Measurements from ENCODE around the gene C5orf24. TPM values are rescaled to one million over a fixed set of nuclear protein-coding genes. Genes with fewer than 3 reads are reported as not detected.
A peak's percentile ranks its signal among the peaks of the same experiment; 100 is the strongest.

C5orf24 gene
- total RNA-seq, 1 experiment from 2014 or later, result 22.5 TPM

- Histone ChIP-seq H4K20me1 (ENCODE audit: control insufficient read depth, insufficient read depth, insufficient read length) (no peaks in the 10 kb centered on the region), H3K79me1 (ENCODE audit: insufficient read depth, low read depth, low read length, poor library complexity, severe bottlenecking) (no peaks in the 10 kb centered on the region), H3K14ac (ENCODE audit: insufficient read depth, low read length) (no peak overlapping the region), H2BK5ac (ENCODE audit: insufficient read length, low read length) (no peak overlapping the region), H2AK5ac (ENCODE audit: insufficient read length, low read length) (no peak overlapping the region), H3K79me2 (ENCODE audit: insufficient read depth, low read length) (no peaks in the 10 kb centered on the region), H3K23me2 (ENCODE audit: insufficient read length, low read depth, low read length, poor library complexity, severe bottlenecking) (peaks cover 6% of the 10 kb centered on the region), H3K4me2 (ENCODE audit: insufficient read depth, insufficient read length, low read length) (no peak overlapping the region), H3K9ac (ENCODE audit: extremely low read depth, insufficient read length, low read length) (no peak overlapping the region), H3K56ac (ENCODE audit: insufficient read length, low read depth, low read length) (no peak overlapping the region), H3K27ac (ENCODE audit: insufficient read length, low read depth, low read length) (no peak overlapping the region), H3K4me1 (ENCODE audit: insufficient read depth, low read length) (no peaks in the 10 kb centered on the region), H2BK15ac (ENCODE audit: low read depth, low read length) (no peak overlapping the region), H2BK12ac (ENCODE audit: insufficient read length, low read depth, low read length) (no peak overlapping the region), H3K18ac (ENCODE audit: insufficient read length, low read depth, low read length) (no peak overlapping the region), H4K8ac (replicated peaks; ENCODE audit: insufficient read length, low read depth, low read length) (no peak overlapping the region), H3K9me3 (ENCODE audit: control insufficient read depth, low read depth, low read length) (no peaks in the 10 kb centered on the region), H2AFZ (ENCODE audit: low read length) (no peak overlapping the region), H3K23ac (ENCODE audit: insufficient read length, low read depth, low read length) (no peak overlapping the region), H4K91ac (ENCODE audit: insufficient read length, low read depth, low read length) (no peak overlapping the region), H4K5ac (ENCODE audit: insufficient read length, low read depth, low read length) (no peak overlapping the region), H3T11ph (ENCODE audit: low read length) (no peak overlapping the region), H3K4ac (ENCODE audit: low read depth, low read length) (no peak overlapping the region), H3K27me3 (ENCODE audit: insufficient read depth, low read length) (no peaks in the 10 kb centered on the region), H2BK20ac (ENCODE audit: low read depth, low read length, poor library complexity, severe bottlenecking) (no peak overlapping the region), H2BK120ac (ENCODE audit: low read depth, low read length, poor library complexity, severe bottlenecking) (no peak overlapping the region)
- H3K9me3 Mint-ChIP-seq, result peaks cover 0 to 2% of the 10 kb centered on the region in 2 experiments; a peak in 1 of 5 replicates
- no peak overlapping the region for H3K4me3 Mint-ChIP-seq
- H3K27ac Mint-ChIP-seq, result peak overlapping the region in 2 of 3 experiments; percentile 11 to 68; a peak in 3 of 7 replicates
- no peak for TF ChIP-seq CTCF (conservative IDR thresholded peaks at IDR 0.05)
- no peaks in the 10 kb centered on the region for H3K27me3 Mint-ChIP-seq (ENCODE audit: low read depth)
- peaks cover 4 to 6% (median 5%) of the 10 kb centered on the region in 3 experiments; a peak in 4 of 7 replicates for H3K36me3 Mint-ChIP-seq (ENCODE audit: insufficient read depth in 1 of 3, low read depth in 3 of 3)
- H3K4me1 Mint-ChIP-seq, result peaks cover 21% of the 10 kb centered on the region in 2 experiments
- no peak for DNase-seq
These were observed 31.4 kb downstream of the C5orf24 start for GRCh38 chr5:134877159-134877558.

Measured in H9 (cell line).